Activated T-cell treated with anti-CD3 and anti-CD28 coated beads, Interleukin-2, amount 50 U/mL, for 1 hour (primary cell): ENCODE data around the gene PPP1R14B.
A peak's percentile ranks its signal among the peaks of the same experiment; 100 is the strongest.
"Not testable (repeated sequence)": the region's sequence is repeated elsewhere in the genome, so short reads cannot be mapped to it uniquely, and the experiment has no call there.

Experiments
- DNase-seq: peaks from one replicate; pipeline ENCODE4 v3.0.0-alpha.2; 2020

PPP1R14B gene

GRCh38 chr11:64260147-64260708, 13.5 kb upstream of the PPP1R14B start:
- no peak for DNase-seq

- DNase-seq, result no peak
Observed at GRCh38 chr11:64259533-64260067, 12.9 kb upstream of the PPP1R14B start.

GRCh38 chr11:64258946-64259532, 12.3 kb upstream of the PPP1R14B start:
- DNase-seq, result no peak

GRCh38 chr11:64258356-64258755, 11.6 kb upstream of the PPP1R14B start:
- DNase-seq, result no peak

DNA sequence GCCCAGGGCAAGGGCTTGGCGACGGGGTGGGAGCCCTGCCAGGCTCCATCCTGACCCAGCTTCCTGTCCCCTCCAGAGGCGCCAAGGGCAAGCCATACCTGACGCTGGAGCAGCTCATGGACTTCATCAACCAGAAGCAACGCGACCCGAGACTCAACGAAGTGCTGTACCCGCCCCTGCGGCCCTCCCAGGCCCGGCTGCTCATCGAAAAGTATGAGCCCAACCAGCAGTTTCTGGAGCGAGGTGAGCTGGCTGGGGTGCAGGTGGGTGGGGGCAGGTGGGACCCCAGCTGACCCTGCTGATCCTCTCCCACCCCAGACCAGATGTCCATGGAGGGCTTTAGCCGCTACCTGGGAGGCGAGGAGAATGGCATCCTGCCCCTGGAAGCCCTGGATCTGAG, 9.6 kb upstream of the PPP1R14B start:
- no peak for DNase-seq

GRCh38 chr11:64255135-64256128, 8.7 kb upstream of the PPP1R14B start:
- DNase-seq, result no peak

DNA sequence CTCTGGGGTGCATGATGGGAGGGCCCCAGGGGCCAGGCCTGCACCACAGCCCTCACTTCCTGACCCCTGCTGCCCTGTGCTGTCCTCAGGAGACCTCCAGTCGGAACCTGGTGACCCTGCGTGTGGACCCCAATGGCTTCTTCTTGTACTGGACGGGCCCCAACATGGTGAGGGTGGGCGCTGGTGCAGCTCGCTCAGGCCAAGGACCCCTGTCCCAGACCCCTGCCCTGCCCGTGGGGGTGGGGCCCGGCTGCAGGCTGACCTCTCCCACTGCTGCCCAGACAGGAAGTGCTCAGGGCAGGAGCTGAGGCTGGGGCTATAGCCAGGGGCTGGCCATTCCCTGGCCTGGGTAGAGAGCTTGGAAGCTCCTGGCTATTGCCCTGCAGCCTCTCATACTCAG, 7.6 kb upstream of the PPP1R14B start:
- DNase-seq, result no peak

DNA sequence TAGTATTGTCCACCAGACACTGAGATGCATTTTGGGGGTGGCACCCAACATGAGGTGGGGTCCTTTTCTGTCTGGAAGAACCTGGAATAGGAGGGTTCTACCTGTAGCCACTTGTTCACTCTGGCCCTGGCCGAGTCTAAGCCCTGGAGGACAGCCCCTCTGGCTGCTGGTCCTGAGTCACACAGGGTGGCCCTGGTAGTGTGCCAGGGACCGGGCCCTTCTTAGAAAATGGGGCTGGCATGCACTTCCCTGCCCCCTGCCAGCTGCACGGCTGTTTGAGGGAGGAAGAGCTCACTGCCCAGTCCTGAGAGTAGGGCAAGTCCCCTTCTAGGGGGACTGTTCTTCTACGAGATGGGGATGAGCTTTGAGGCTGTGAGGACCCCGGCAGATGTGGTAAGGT, 6.7 kb upstream of the PPP1R14B start:
- DNase-seq, result no peak

DNA sequence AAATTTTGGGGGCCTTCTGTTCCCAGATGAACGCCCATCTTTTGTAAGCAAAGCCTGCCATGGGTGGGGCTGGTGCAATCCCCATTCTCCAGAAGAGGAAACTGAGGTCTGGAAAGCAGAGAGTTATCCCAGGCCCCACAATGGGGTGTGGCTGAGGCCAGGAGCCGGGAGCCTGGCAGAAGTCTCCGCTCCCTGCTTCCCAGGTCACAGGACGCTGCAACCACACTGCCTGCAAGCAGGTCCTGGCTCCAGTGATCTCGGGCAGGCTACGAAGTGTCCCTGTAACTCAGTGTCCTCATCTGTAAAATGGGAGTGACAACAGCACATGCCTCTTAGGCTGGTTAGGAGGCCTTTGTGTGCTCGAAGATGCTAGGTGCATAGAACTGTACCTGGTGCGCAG, 6.3 kb upstream of the PPP1R14B start:
- DNase-seq, result no peak

- peak; percentile 43 for DNase-seq
Observed at GRCh38 chr11:64252003-64252872, 5.5 kb upstream of the PPP1R14B start.

DNA sequence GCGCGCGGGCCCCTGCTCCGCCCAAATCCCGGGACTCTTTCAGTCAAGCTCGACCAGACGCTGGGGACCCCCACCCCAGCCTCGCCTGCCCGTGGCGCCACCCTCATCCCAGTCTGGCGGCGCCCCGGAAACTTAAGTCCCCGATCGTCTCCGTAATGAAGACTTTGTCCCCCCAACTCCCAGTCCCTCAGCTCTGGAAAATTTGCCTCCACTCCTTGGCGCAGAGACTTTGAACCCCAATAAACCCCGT, 4.9 kb upstream of the PPP1R14B start:
- no peak for DNase-seq

- peak; percentile 86 for DNase-seq
Observed at GRCh38 chr11:64251016-64251752, 4.4 kb upstream of the PPP1R14B start, which contains the start of gene PLCB3. Gene PLCB3, plus strand, starts transcription at chr11:64251530. Its CDS starts 120 bp downstream, at chr11:64251650.

DNA sequence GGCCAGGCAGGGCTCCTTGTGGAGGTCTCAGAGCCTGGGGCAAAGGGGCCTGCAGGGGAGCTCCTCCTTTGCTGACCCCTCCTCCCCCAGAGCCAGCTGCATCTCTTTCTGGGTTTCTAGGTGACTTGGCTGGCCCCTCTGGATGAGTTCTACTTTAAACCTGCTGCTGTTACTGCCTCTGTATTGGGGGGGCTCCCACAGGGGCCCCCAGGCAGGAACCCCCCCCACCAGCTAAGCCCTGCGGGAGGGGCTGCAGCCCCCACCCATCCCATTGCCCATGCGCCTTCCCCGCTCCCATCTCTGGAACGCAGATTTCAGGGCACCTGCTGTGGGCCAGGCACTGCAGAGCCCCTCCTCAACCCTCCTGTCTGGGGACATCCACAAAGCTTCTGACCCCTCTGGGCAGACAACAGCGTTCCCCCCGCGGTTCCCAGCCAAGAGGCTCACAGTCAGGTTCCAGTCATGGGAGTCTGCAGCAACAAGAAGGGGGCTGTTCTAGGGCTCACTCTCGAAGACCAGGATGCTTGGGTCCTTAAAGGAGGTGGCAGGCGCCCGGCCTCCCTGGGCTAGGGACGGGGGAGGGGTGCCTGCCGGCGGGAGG, 3.8 kb upstream of the PPP1R14B start:
- DNase-seq, result no peak

GRCh38 chr11:64249563-64250414, 3.0 kb upstream of the PPP1R14B start:
- DNase-seq, result no peak

- no peak for DNase-seq
Observed at GRCh38 chr11:64249038-64249437, 2.3 kb upstream of the PPP1R14B start.

DNA sequence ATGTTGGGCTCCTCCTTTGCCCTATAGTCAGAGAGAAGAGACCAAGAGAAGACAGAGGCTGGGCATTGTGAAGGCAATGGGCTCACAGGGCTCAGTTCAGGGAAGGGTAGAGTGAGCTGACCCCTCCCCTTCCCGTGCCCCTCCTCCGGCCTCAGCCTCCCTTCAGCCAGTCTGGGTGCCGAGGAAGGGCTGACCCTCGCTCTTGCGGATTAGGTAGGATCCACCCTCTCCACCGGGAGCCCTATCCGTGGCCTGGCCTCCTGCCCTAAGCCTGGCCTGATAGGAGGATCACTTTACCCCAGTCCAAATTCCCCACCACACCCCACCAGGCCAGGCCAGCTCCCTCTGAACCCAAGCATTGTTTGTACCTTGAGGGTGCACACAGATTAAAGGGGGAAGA, 1.8 kb upstream of the PPP1R14B start:
- DNase-seq, result no peak

DNA sequence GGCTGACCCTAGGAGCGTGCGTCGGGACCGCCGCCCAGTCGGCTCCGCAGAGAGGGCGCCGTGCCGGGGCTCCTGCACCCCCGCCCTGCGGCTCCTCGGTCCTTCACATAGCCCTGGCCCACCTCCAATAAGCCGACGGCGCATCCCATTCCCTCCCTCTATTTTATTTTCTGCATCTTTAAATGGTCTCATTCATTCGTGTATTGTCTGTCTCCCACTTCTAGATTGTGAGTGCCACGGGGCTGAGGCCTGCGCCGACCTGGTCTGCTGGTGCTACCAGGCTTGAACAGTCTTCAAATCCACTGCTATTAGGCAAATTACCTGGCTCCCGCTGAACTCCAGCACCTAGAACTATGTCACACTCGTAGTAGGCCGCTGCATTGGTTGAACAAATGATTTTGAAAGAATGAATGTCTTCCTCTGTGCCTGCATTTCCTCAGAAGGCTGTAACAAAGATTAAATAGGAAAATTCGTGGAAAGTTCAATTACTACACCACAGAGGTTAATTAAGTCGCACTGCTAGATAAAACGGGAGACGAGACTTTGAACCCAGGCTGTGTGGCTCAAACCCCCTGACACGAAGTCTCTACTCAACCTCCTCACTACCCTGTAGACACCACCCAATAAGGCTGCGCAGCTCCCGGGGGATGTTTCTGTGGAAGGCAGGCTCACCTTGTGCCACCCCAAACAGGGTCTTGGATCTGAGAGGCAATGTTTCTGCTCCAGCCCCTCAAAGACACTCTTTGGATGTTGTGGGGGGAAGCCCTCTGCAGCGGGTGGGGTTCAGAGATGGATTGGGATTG, 1.2 kb upstream of the PPP1R14B start:
- DNase-seq, result no peak

DNA sequence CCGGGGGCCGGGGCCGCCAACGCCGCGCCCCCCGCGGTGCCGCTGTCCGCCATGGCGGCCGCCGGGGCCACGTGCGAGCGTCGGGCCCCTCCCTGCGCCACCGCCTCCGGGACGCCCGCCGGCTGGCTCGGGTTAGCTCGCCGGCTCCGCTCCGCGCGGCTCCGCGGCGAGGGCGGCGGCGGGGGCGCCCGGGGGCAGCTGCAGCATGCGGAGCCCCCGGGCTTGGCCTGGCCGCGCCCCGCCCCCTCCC, 197 bp downstream of the PPP1R14B start:
- not testable (repeated sequence) for DNase-seq

DNA sequence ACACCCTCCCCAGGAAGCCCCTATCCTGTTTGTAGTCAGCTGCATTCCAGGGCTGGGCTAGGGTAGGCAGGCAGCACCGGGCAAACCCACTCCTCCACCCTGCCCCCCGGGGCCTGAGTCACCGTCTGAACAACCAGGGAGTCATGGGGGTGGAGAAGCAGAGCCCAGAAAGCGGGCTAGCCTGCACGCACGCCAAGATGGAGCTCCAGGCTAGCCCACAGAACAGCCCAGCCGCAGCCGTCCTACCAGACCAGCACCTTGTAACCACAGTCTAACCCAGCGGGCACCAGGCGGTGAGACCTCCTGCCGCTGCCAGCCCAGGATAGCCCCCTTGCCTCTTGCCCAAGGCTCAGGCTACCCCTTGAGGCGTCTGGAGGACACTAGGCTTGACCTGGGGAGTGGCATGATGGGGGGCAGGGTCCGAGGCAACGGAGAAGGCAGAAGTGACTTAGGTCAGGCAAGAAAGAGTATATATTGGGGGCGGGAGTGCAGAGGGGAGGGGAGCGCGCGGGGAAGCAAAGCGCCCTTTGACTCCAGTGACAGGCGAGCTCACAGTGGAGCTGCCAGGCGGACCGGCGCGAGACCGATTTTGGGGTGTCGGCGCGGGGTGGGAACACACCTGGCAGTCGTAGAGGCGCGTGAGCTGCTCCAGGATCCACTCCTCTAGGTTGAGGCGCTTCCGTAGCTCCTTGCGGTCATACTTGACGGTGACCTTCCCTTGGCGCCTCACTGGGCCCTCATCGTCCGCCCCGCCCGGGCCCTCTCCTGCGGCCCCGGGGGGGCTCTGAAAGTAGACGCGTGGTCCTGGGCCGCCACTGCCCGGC, 734 bp downstream of the PPP1R14B start:
- peak; percentile 72 for DNase-seq
